Parathyroid adenoma (tissue), 2 donors: ENCODE measurements around the gene MKNK2.

Source experiments
- H2AFZ ChIP-seq: fragments of 300-600 bp; sonication (generic); one replicate; pipeline ENCODE4 v1.7.0; 2017; ENCODE audit warnings: antibody characterized with exemption, mild to moderate bottlenecking
- H3K27ac ChIP-seq: fragments of 300-600 bp; sonication (generic); one replicate; pipeline ENCODE4 v1.7.0; 2017
- H3K27me3 ChIP-seq: fragments of 300-600 bp; sonication (generic); one replicate; pipeline ENCODE4 v1.7.0; 2017; ENCODE audit warnings: low read length; ENCODE audit not compliant: control insufficient read depth, insufficient read depth
- H3K36me3 ChIP-seq: fragments of 300-600 bp; sonication (generic); one replicate; pipeline ENCODE4 v1.7.0; 2017; ENCODE audit warnings: low read length; ENCODE audit not compliant: control insufficient read depth, insufficient read depth
- H3K4me1 ChIP-seq: fragments of 300-600 bp; sonication (generic); one replicate; pipeline ENCODE4 v1.7.0; 2017; ENCODE audit warnings: control low read depth
- H3K4me2 ChIP-seq: fragments of 300-600 bp; sonication (generic); one replicate; pipeline ENCODE4 v1.7.0; 2017; ENCODE audit warnings: low read length
- H3K4me3 ChIP-seq: fragments of 300-600 bp; sonication (generic); one replicate; pipeline ENCODE4 v1.7.0; 2017; ENCODE audit warnings: low read depth, low read length
- H3K79me2 ChIP-seq: fragments of 300-600 bp; sonication (generic); one replicate; pipeline ENCODE4 v1.7.0; 2017; ENCODE audit warnings: control low read depth
- H3K9ac ChIP-seq: fragments of 300-600 bp; sonication (generic); one replicate; pipeline ENCODE4 v1.7.0; 2017; ENCODE audit warnings: mild to moderate bottlenecking
- H3K9me3 ChIP-seq: fragments of 300-600 bp; sonication (generic); one replicate; pipeline ENCODE4 v1.7.0; 2017; ENCODE audit warnings: low read length; ENCODE audit not compliant: control insufficient read depth
- TF ChIP-seq, protein P1 (sequence below): fragments of 300-600 bp; sonication (generic); IDR thresholded peaks from one replicate; pipeline ENCODE4 v1.7.0; 2017; ENCODE audit warnings: antibody characterized with exemption, mild to moderate bottlenecking
- donor health status: primary hyperparathyroidism.

The MKNK2 gene

DNA sequence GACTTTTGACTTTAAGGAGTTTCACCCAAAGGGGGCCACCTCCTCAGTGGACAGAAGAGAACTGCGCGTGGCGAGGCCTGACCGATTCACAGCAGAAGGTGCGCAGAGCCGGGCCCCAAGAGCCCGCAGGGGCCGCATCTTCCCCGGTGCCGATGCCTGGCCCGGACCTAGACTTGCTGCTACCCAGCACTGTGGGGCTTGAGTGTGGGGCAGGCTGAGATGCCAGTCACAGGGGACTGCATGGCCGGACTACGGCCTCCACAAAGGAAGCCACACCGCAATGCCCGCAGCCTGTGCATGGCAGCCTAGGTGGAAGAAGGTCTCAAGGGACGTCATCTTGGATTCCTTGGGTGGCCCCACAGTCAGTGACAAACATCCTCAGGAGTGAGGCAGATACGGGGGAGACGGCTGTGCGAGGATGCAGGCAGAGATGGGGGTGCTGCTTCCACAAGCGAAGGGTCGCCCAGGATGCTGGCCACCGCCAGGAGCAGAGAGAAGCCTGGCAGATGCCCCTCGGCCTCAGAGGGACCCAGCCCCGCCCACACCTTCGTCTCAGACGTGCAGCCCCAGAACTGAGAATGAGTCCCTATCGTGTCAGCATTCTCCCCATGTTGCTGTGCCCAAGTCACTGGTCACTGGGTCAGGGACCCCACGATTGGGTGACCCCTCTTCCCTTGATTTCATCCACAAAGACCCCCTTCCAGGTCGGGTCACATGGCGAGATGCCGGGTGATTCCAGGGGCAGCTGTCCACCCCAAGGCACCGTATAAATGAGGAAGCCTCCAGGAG is 28.2 kb upstream of the MKNK2 start:
- H3K9ac ChIP-seq = no peak overlapping the region
- H3K27ac ChIP-seq = no peak overlapping the region
- H3K79me2 ChIP-seq = no peaks in the 10 kb centered on the region
- no peak overlapping the region for H3K4me2 ChIP-seq
- no peaks in the 10 kb centered on the region for H3K4me1 ChIP-seq
- H3K9me3 ChIP-seq = no peaks in the 10 kb centered on the region
- no peaks in the 10 kb centered on the region for H3K36me3 ChIP-seq
- no peak overlapping the region for H2AFZ ChIP-seq
- TF ChIP-seq, protein P1, sequence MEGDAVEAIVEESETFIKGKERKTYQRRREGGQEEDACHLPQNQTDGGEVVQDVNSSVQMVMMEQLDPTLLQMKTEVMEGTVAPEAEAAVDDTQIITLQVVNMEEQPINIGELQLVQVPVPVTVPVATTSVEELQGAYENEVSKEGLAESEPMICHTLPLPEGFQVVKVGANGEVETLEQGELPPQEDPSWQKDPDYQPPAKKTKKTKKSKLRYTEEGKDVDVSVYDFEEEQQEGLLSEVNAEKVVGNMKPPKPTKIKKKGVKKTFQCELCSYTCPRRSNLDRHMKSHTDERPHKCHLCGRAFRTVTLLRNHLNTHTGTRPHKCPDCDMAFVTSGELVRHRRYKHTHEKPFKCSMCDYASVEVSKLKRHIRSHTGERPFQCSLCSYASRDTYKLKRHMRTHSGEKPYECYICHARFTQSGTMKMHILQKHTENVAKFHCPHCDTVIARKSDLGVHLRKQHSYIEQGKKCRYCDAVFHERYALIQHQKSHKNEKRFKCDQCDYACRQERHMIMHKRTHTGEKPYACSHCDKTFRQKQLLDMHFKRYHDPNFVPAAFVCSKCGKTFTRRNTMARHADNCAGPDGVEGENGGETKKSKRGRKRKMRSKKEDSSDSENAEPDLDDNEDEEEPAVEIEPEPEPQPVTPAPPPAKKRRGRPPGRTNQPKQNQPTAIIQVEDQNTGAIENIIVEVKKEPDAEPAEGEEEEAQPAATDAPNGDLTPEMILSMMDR = no peak
- H3K4me3 ChIP-seq = no peak overlapping the region
- no peaks in the 10 kb centered on the region for H3K27me3 ChIP-seq

DNA sequence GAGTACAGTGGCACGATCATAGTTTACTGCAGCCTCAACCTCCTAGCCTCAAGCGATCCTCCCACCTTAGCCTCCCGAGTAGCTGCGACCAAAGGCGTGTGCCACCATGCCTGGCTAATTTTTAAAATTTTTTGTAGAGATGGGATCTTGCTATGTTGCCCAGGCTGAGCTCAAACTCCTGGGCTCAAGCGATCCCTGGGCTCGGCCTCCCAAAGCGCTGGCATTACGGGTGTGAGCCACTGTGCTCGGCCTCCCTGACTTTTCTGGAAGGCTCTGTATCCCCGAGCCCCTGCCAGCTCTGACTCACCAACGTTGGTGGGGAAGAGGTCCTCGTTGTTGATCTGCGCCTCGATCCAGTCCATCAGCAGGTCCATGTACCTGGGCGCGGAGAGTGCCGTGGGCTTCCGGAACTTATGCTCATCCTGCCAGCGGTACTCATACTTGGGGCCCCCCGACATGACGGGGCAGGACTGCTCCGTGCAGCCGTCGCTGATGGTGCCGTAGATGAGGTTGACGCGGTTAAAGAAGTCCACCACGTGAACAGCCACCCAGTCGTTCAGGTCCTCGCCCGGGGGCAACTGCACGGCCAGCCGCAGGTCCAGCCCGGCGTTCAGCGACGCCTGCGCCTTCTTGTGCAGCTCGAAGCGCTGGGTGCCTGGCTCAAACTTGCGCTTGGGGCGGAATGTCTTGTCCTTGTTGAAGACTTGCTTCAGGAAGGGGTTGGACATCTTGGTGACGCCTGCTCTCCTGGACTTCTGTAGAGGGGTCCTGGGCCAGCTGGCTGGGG is 27.0 kb upstream of the MKNK2 start:
- H3K4me2 ChIP-seq = no peak overlapping the region
- no peak overlapping the region for H3K4me3 ChIP-seq
- H2AFZ ChIP-seq = no peak overlapping the region
- no peak overlapping the region for H3K9ac ChIP-seq
- TF ChIP-seq, protein P1 = no peak
- no peaks in the 10 kb centered on the region for H3K9me3 ChIP-seq
- no peaks in the 10 kb centered on the region for H3K4me1 ChIP-seq
- H3K27me3 ChIP-seq = no peaks in the 10 kb centered on the region
- no peaks in the 10 kb centered on the region for H3K36me3 ChIP-seq
- no peaks in the 10 kb centered on the region for H3K79me2 ChIP-seq
- H3K27ac ChIP-seq = no peak overlapping the region

DNA sequence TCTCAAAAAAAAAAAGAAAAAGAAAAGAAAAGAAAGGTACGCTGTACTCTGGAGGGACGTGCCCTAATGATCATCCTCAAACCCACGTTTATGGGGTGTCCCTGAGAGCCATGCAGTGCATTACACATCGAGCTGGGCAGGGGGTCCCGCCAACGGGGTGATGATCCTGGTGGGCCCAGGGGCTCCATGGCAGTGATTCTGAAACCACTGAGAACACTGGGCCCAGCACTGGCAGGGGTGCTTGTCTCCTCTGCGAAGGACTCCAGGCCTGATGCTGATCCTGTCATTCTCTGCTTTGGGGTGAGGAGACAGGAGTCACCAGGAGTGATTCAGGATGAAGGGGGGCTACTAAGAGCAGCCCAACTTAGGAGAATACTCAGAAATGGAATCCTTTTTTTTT is 26.4 kb upstream of the MKNK2 start:
- H3K9ac ChIP-seq = no peak overlapping the region
- TF ChIP-seq, protein P1 = no peak
- H3K27ac ChIP-seq = no peak overlapping the region
- H3K4me2 ChIP-seq = no peak overlapping the region
- no peaks in the 10 kb centered on the region for H3K4me1 ChIP-seq
- H3K4me3 ChIP-seq = no peak overlapping the region
- H3K79me2 ChIP-seq = no peaks in the 10 kb centered on the region
- no peaks in the 10 kb centered on the region for H3K27me3 ChIP-seq
- no peak overlapping the region for H2AFZ ChIP-seq
- no peaks in the 10 kb centered on the region for H3K9me3 ChIP-seq
- no peaks in the 10 kb centered on the region for H3K36me3 ChIP-seq

DNA sequence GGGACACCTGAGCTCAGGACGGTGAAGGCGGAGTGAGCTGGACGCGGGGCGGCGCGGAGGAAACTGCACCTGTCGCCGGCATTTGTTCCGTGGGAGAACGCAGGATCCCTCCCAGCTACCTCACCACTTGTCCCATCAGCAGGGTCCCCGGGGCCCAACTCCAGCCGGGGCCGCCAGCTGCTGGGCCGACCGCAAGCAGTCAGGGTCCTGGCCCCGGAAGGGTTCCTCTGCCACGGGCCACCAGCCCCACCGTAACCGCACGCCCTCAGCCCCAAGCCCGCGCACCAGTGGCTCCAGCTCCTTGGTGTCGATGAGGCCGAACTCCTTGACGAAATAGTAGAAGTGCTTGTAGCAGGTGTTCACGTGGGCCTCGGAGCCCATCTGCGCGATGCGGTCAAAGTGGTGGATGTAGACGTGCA is 25.5 kb upstream of the MKNK2 start:
- no peaks in the 10 kb centered on the region for H3K27me3 ChIP-seq
- no peak overlapping the region for H3K9ac ChIP-seq
- no peaks in the 10 kb centered on the region for H3K4me1 ChIP-seq
- TF ChIP-seq, protein P1 = no peak
- no peaks in the 10 kb centered on the region for H3K79me2 ChIP-seq
- no peak overlapping the region for H3K27ac ChIP-seq
- H3K36me3 ChIP-seq = no peaks in the 10 kb centered on the region
- H3K4me3 ChIP-seq = no peak overlapping the region
- H3K9me3 ChIP-seq = no peaks in the 10 kb centered on the region
- no peak overlapping the region for H2AFZ ChIP-seq
- no peak overlapping the region for H3K4me2 ChIP-seq
